ENCODE results near the gene RNU6-9. TPM values are rescaled to one million over a fixed set of nuclear protein-coding genes. Genes with fewer than 3 reads are reported as not detected.

Gene RNU6-9
- polyA plus RNA-seq, 1 experiment = not detected

DNA sequence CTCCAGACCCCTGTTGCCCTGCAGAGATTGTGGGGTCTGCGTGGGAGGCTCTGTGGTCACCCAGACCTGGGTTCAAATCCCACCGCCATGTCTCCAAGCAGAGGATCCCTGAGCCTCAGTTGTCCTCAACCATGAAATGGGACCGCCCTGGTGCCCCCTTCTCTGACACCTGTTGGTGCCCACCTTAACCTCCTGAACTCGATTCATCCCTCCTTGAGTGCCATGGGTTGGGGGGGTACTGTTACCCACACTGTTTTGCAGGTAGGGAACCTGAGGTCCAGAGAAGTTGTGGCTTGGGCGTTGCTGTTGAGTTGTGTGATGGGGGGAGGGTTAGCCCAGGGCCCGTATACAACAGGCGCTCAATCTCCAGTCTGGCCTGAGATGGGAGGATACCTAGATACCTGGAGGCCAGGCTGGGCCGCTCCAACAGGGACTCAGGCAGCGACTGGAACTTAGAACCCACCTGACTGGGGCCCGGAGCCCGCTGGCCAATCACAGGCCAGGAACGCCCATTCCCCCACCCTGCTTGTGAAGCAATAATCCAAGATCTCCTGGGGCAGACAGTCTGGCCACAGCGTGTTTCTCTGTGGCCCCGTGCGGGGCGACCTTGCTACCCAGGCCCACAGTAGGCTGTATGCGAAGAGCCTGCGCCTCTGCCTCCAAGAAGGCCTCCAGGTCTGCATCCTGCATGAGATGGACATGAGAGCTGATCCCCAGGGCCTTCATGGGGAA lies 35.4 kb downstream of the RNU6-9 start:
- CTCF ChIA-PET = no interaction called here
- no peaks in the 10 kb centered on the region; the same call in 1 of the 2 replicates for H3K9me3 ChIP-seq (ENCODE audit: control insufficient read depth, insufficient read depth, low read length)
- H3K27ac ChIP-seq (ENCODE audit: low read depth, low read length) = no peak overlapping the region
- no peaks in the 10 kb centered on the region for H3K27me3 ChIP-seq (ENCODE audit: control insufficient read depth, insufficient read depth, low read length)
- H3K4me3 ChIP-seq (ENCODE audit: low read depth, low read length) = peak overlapping the region; percentile 83; the same call in 1 of the 2 replicates
- POLR2A ChIA-PET = no interaction called here
- DNase-seq (ENCODE audit: low read depth, low spot score) = no peak
- TF ChIP-seq, protein P1, sequence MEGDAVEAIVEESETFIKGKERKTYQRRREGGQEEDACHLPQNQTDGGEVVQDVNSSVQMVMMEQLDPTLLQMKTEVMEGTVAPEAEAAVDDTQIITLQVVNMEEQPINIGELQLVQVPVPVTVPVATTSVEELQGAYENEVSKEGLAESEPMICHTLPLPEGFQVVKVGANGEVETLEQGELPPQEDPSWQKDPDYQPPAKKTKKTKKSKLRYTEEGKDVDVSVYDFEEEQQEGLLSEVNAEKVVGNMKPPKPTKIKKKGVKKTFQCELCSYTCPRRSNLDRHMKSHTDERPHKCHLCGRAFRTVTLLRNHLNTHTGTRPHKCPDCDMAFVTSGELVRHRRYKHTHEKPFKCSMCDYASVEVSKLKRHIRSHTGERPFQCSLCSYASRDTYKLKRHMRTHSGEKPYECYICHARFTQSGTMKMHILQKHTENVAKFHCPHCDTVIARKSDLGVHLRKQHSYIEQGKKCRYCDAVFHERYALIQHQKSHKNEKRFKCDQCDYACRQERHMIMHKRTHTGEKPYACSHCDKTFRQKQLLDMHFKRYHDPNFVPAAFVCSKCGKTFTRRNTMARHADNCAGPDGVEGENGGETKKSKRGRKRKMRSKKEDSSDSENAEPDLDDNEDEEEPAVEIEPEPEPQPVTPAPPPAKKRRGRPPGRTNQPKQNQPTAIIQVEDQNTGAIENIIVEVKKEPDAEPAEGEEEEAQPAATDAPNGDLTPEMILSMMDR (IDR thresholded peaks at IDR 0.05; ENCODE audit: low read depth, low read length) = no peak

DNA sequence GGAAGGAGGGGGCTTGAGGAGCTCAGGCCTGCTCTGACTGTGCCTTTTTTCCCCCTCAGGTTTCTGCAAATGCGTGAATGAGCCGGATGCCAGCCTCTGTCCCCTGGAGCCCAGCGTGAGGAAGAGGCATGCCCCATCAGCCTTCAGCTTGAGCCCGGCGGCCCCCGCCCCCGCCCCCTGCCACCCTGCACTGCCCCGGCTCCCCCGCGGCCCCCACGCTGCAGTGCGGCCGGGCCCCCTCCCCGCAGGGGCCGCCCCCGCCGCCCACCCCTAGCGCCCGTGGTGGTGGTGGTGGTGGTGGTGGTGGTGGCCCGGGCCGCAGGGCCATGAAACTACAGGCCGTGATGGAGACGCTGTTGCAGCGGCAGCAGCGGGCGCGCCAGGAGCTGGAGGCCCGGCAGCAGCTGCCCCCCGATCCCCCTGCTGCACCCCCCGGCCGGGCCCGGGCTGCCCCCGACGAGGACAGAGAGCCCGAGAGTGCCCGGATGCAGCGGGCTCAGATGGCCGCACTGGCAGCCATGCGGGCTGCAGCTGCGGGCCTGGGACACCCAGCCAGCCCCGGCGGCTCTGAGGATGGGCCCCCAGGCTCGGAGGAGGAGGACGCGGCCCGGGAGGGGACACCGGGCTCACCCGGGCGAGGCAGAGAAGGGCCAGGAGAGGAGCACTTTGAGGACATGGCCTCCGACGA lies 36.1 kb downstream of the RNU6-9 start:
- peaks cover 3% of the 10 kb centered on the region; the same call in 1 of the 2 replicates for H3K9me3 ChIP-seq (ENCODE audit: control insufficient read depth, insufficient read depth, low read length)
- no peak overlapping the region for H3K4me3 ChIP-seq (ENCODE audit: low read depth, low read length)
- ChIA-PET CTCF (no interaction called here), POLR2A (no interaction called here)
- H3K27ac ChIP-seq (ENCODE audit: low read depth, low read length) = no peak overlapping the region
- DNase-seq (ENCODE audit: low read depth, low spot score) = no peak
- TF ChIP-seq, protein P1 (IDR thresholded peaks at IDR 0.05; ENCODE audit: low read depth, low read length) = no peak
- H3K27me3 ChIP-seq (ENCODE audit: control insufficient read depth, insufficient read depth, low read length) = no peaks in the 10 kb centered on the region

DNA sequence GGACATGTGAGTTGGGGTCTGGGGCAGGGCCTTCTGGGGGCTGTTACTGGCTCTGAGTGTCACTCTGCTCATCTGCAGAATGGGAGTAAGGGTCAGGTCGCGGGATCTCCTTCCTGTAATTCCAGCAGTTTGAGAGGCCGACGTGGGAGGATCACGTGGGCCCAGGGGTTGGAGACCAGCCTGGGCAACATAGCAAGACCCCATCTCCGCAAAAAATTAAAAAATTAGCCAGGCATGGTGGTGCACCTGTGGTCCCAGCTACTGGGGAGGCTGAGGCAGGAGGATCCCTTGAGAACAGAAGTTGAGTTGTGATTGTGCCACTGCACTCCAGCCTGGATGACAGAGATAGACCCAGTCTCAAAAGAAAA lies 36.6 kb downstream of the RNU6-9 start:
- H3K27me3 ChIP-seq (ENCODE audit: control insufficient read depth, insufficient read depth, low read length) = no peaks in the 10 kb centered on the region
- ChIA-PET CTCF (no interaction called here), POLR2A (interaction anchor here (1.0 kb wide), 1 partner anchor 9 kb away, joined by 3 read pairs; no protein-coding TSS in a partner anchor)
- TF ChIP-seq, protein P1 (IDR thresholded peaks at IDR 0.05; ENCODE audit: low read depth, low read length) = no peak
- H3K4me3 ChIP-seq (ENCODE audit: low read depth, low read length) = no peak overlapping the region
- DNase-seq (ENCODE audit: low read depth, low spot score) = no peak
- peaks cover 4% of the 10 kb centered on the region; the same call in 1 of the 2 replicates for H3K9me3 ChIP-seq (ENCODE audit: control insufficient read depth, insufficient read depth, low read length)
- H3K27ac ChIP-seq (ENCODE audit: low read depth, low read length) = no peak overlapping the region

DNA sequence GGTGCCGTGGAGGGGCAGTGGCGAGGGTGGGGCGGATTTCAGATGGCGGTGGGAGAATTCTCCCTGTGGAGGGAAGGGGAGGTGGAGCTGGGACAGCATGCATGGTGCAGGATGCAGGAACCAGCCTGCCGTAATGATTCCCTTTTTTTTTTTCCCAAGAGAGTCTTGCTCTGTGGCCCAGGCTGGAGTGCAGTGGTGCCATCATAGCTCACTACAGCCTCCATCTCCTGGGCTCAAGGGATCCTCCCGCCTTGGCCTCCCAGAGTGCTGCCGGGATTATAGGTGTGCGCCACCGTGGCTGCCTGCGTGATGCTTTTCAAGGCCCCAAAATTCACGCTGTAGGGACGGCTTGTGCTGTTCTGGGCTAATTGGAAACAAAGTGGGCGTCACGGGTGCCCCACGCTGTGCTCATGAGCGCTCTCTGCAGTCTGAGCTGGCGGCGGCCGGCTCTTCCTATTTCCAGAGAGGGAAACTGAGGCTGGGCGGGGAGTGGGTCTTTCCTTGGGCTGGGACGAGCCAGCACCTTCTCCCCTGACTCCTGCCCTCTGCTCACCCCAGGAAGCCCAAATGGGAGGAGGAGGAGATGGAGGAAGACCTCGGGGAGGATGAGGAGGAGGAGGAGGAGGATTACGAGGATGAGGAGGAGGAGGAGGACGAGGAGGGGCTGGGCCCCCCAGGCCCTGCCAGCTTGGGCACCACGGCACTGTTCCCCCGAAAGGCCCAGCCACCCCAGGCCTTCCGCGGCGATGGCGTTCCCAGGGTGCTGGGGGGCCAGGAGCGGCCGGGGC lies 38.8 kb downstream of the RNU6-9 start:
- peak overlapping the region; percentile 31 for H3K27ac ChIP-seq (ENCODE audit: low read depth, low read length)
- H3K4me3 ChIP-seq (ENCODE audit: low read depth, low read length) = no peak overlapping the region
- H3K9me3 ChIP-seq (ENCODE audit: control insufficient read depth, insufficient read depth, low read length) = peaks cover 7% of the 10 kb centered on the region; the same call in 1 of the 2 replicates
- DNase-seq (ENCODE audit: low read depth, low spot score) = no peak
- TF ChIP-seq, protein P1 (IDR thresholded peaks at IDR 0.05; ENCODE audit: low read depth, low read length) = no peak
- CTCF ChIA-PET = no interaction called here
- POLR2A ChIA-PET = interaction anchor here (0.7 to 2.3 kb wide), 3 partner anchors 9 to 94 kb away, joined by 4 to 11 read pairs (median 4); partner anchors contain the start of genes CNN2 and WDR18
- no peaks in the 10 kb centered on the region for H3K27me3 ChIP-seq (ENCODE audit: control insufficient read depth, insufficient read depth, low read length)

Measured in AG04450 (cell line).